HEK293 (cell line): ENCODE measurements around the gene PAK2.

ENCODE experiments used
- CTCF ChIA-PET: fragments of 350-600 bp; formaldehyde crosslinking; extraction: SDS; loops from one replicate; lab custom pipeline; 2021; ENCODE audit warnings: antibody characterized with exemption; lab: Yijun Ruan, JAX
- POLR2A ChIA-PET: fragments of 300-600 bp; formaldehyde crosslinking; extraction: SDS; loops from one replicate; lab custom pipeline; 2020; ENCODE audit warnings: antibody characterized with exemption, inconsistent platforms; lab: Yijun Ruan, JAX
- H3K27ac ChIP-seq: fragments of 200-500 bp; sonication (Bioruptor generic); 2 replicates; pipeline ENCODE4 v1.5.1; 2014; ENCODE audit warnings: low read depth, low read length, control low read depth, inconsistent platforms; ENCODE audit errors: extremely low read depth
- H3K36me3 ChIP-seq, 2 experiments: fragments of 200-500 bp in 1 of 2; sonication (Bioruptor generic) in 1 of 2; 1 replicate in 1 of 2; 2 replicates in 1 of 2; pipeline ENCODE4 v1.5.1; 2014 to 2017; ENCODE audit warnings: inconsistent platforms in 2 of 2, low read length in 2 of 2; ENCODE audit not compliant: control insufficient read depth in 2 of 2, insufficient read depth in 1 of 2
- H3K4me1 ChIP-seq: fragments of 200-500 bp; sonication (Bioruptor generic); 2 replicates; pipeline ENCODE4 v1.5.1; 2014; ENCODE audit warnings: mild to moderate bottlenecking, low read length, inconsistent platforms; ENCODE audit not compliant: control insufficient read depth, insufficient read depth
- H3K4me3 ChIP-seq: 2 replicates; pipeline ENCODE4 v1.5.1; 2011; ENCODE audit warnings: low read depth, mild to moderate bottlenecking, control low read depth, low read length, moderate library complexity
- H3K9me3 ChIP-seq: fragments of 200-500 bp; sonication (Bioruptor generic); 2 replicates; pipeline ENCODE4 v1.5.1; 2014; ENCODE audit warnings: low read depth, low read length, inconsistent platforms; ENCODE audit not compliant: control insufficient read depth, insufficient read depth
- GLIS1 ChIP-seq: fragments of 450-650 bp; formaldehyde crosslinking; IDR thresholded peaks from 2 replicates; pipeline ENCODE4 v1.5.1; 2016; ENCODE audit warnings: missing biosample characterization, missing genetic modification characterization
- IKZF3 ChIP-seq: fragments of 450-650 bp; IDR thresholded peaks from 2 replicates; pipeline ENCODE4 v1.5.0; 2018; ENCODE audit warnings: missing biosample characterization, mild to moderate bottlenecking, missing genetic modification characterization, moderate library complexity
- KLF1 ChIP-seq: fragments of 450-650 bp; formaldehyde crosslinking; IDR thresholded peaks from 2 replicates; pipeline ENCODE4 v1.5.1; 2016; ENCODE audit warnings: missing biosample characterization, missing genetic modification characterization
- KLF9 ChIP-seq: fragments of 450-650 bp; formaldehyde crosslinking; IDR thresholded peaks from 2 replicates; pipeline ENCODE4 v1.5.1; 2016; ENCODE audit warnings: missing biosample characterization, missing genetic modification characterization, low read depth
- OSR2 ChIP-seq: fragments of 450-650 bp; formaldehyde crosslinking; IDR thresholded peaks from 2 replicates; pipeline ENCODE4 v1.5.1; 2016; ENCODE audit warnings: missing biosample characterization, missing genetic modification characterization
- SP7 ChIP-seq: fragments of 450-650 bp; formaldehyde crosslinking; IDR thresholded peaks from 2 replicates; pipeline ENCODE4 v1.5.1; 2016; ENCODE audit warnings: missing biosample characterization, missing genetic modification characterization
- ZBTB17 ChIP-seq: fragments of 450-650 bp; formaldehyde crosslinking; IDR thresholded peaks from 2 replicates; pipeline ENCODE4 v1.5.1; 2016; ENCODE audit warnings: missing biosample characterization, missing genetic modification characterization
- ZEB2 ChIP-seq: fragments of 450-650 bp; formaldehyde crosslinking; IDR thresholded peaks from 2 replicates; pipeline ENCODE4 v1.5.1; 2016; ENCODE audit warnings: missing biosample characterization, missing genetic modification characterization
- ZFP41 ChIP-seq: fragments of 450-650 bp; formaldehyde crosslinking; IDR thresholded peaks from 2 replicates; pipeline ENCODE4 v1.5.1; 2016; ENCODE audit warnings: missing biosample characterization, missing genetic modification characterization, borderline replicate concordance
- ZFP69B ChIP-seq: fragments of 450-650 bp; formaldehyde crosslinking; IDR thresholded peaks from 2 replicates; pipeline ENCODE4 v1.5.1; 2016; ENCODE audit warnings: missing biosample characterization, missing genetic modification characterization
- ZNF223 ChIP-seq: fragments of 450-650 bp; formaldehyde crosslinking; IDR thresholded peaks from 2 replicates; pipeline ENCODE4 v1.5.1; 2016; ENCODE audit warnings: missing biosample characterization, missing genetic modification characterization
- ZNF26 ChIP-seq: fragments of 450-650 bp; formaldehyde crosslinking; IDR thresholded peaks from 2 replicates; pipeline ENCODE4 v1.5.1; 2016; ENCODE audit warnings: missing biosample characterization, missing genetic modification characterization
- ZNF341 ChIP-seq: fragments of 450-650 bp; formaldehyde crosslinking; IDR thresholded peaks from 2 replicates; pipeline ENCODE4; 2016; ENCODE audit warnings: low read depth, missing biosample characterization, missing genetic modification characterization
- ZNF37A ChIP-seq: fragments of 450-650 bp; IDR thresholded peaks from 2 replicates; pipeline ENCODE4 v1.5.1; 2018; ENCODE audit warnings: missing biosample characterization, missing genetic modification characterization
- ZNF510 ChIP-seq: fragments of 450-650 bp; formaldehyde crosslinking; IDR thresholded peaks from 2 replicates; pipeline ENCODE4 v1.5.1; 2018; ENCODE audit warnings: mild to moderate bottlenecking, missing genetic modification characterization, missing biosample characterization; ENCODE audit not compliant: insufficient replicate concordance
- ZNF558 ChIP-seq: fragments of 450-650 bp; formaldehyde crosslinking; IDR thresholded peaks from 2 replicates; pipeline ENCODE4 v1.5.1; 2016; ENCODE audit warnings: missing biosample characterization, missing genetic modification characterization
- ZNF600 ChIP-seq: fragments of 450-650 bp; formaldehyde crosslinking; IDR thresholded peaks from 2 replicates; pipeline ENCODE4 v1.5.1; 2016; ENCODE audit warnings: missing biosample characterization, missing genetic modification characterization
- ZNF660 ChIP-seq: fragments of 450-650 bp; IDR thresholded peaks from 2 replicates; pipeline ENCODE4 v1.5.1; 2018; ENCODE audit warnings: missing biosample characterization, mild to moderate bottlenecking, missing genetic modification characterization
- ZNF704 ChIP-seq: fragments of 450-650 bp; formaldehyde crosslinking; IDR thresholded peaks from 2 replicates; pipeline ENCODE4 v1.5.1; 2016; ENCODE audit warnings: missing biosample characterization, missing genetic modification characterization
- ZXDB ChIP-seq: fragments of 450-650 bp; formaldehyde crosslinking; IDR thresholded peaks from 2 replicates; pipeline ENCODE4 v1.5.1; 2016; ENCODE audit warnings: missing biosample characterization, missing genetic modification characterization
- TF ChIP-seq, protein P1 (sequence below): fragments of 450-650 bp; formaldehyde crosslinking; IDR thresholded peaks from 2 replicates; pipeline ENCODE4 v1.5.1; 2016; ENCODE audit warnings: missing biosample characterization, missing genetic modification characterization
- TF ChIP-seq, protein P2 (sequence below): fragments of 450-650 bp; formaldehyde crosslinking; IDR thresholded peaks from 2 replicates; pipeline ENCODE4 v1.5.1; 2016; ENCODE audit warnings: missing biosample characterization, missing genetic modification characterization
- TF ChIP-seq, protein P3 (sequence below): fragments of 450-650 bp; formaldehyde crosslinking; conservative IDR thresholded peaks from 2 replicates; pipeline ENCODE4 v1.5.1; 2016; ENCODE audit warnings: low read depth, missing biosample characterization, missing genetic modification characterization
- TF ChIP-seq, protein P4 (sequence below): sonication (generic); formaldehyde crosslinking; IDR thresholded peaks from 2 replicates; pipeline ENCODE4 v1.8.1; 2022; ENCODE audit warnings: mild to moderate bottlenecking, moderate library complexity, missing genetic modification reagents

The PAK2 gene

DNA sequence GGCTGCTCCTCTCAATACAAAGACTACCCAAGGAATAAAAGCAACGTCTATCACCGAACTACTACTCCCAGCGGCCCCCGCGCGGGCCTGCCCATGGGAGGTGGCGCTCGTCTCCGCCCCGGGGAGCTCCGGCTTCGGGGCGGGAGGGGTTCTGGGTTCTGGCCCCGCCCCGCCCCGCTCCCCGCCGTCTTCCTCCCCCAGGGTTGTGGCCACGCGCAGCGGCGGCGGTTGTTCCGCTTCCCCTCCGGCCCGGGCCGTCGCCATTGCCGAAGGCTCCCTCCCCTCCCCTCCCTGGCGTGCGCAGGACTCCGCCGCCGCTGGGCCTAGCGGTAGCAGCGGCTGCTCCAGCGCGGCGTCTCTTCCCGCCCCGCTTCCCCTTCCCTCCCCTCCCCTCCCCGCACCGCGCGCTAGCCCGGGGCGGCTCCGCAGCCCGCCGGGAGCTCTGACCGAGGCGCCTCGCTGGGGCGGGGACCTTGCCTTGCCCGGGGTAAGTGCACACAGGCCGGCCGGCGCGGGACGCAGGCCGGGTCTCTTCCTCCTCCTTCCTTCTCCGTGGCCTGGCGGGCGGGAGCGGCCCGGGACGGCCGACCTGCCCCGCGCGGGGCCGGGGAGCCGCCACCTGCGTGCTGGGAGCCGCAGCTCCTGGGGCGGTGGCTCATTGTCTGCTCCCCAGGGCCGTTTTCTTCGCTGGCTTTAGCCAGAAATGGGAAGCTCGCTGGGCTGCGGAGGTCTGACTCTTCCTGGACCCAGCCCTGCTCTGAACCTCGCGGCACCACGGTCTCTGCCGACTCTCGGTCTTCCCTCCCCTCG is at the start of gene PAK2:
TSS of gene PAK2 (plus strand) at position 187 of the 810 bp plus-strand sequence. CDS start 42,790 bp downstream, outside the sequence.
- Histone ChIP-seq H3K36me3 (peaks cover 0 to 8% of the 10 kb centered on the region in 2 experiments; a peak in 2 of 3 replicates), H3K4me1 (no peaks in the 10 kb centered on the region; the same call in 1 of the 2 replicates)
- TF ChIP-seq, protein P1, sequence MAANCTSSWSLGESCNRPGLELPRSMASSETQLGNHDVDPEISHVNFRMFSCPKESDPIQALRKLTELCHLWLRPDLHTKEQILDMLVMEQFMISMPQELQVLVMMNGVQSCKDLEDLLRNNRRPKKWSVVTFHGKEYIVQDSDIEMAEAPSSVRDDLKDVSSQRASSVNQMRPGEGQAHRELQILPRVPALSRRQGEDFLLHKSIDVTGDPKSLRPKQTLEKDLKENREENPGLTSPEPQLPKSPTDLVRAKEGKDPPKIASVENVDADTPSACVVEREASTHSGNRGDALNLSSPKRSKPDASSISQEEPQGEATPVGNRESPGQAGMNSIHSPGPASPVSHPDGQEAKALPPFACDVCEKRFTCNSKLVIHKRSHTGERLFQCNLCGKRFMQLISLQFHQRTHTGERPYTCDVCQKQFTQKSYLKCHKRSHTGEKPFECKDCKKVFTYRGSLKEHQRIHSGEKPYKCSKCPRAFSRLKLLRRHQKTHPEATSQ (tag by site-specific recombination), result no peak
- TF ChIP-seq ZNF341 (peak; percentile 94), ZNF600 (peak; percentile 74), ZNF26 (tag by site-specific recombination) (no peak), ZFP41 (tag by site-specific recombination) (no peak), GLIS1 (tag by site-specific recombination) (peak; percentile 81), KLF9 (tag by site-specific recombination) (peak; percentile 54; the same call in 1 of the 2 replicates), ZXDB (peak; percentile 18), ZNF37A (tag by site-specific recombination) (no peak), IKZF3 (tag by site-specific recombination) (0 out of 2 replicates have a peak, but pooled peaks have one; percentile 13), ZNF704 (tag by site-specific recombination) (peak; percentile 61; the same call in 1 of the 2 replicates), OSR2 (tag by site-specific recombination) (peak; percentile 50), ZNF223 (tag by site-specific recombination) (no peak), KLF1 (tag by site-specific recombination) (peak; percentile 53; the same call in 1 of the 2 replicates), ZBTB17 (tag by site-specific recombination) (no peak), SP7 (tag by site-specific recombination) (0 out of 2 replicates have a peak, but pooled peaks have one; percentile 36), ZNF558 (tag by site-specific recombination) (no peak), ZNF660 (tag by site-specific recombination) (peak; percentile 22; the same call in 1 of the 2 replicates), ZFP69B (tag by site-specific recombination) (peak; percentile 27; the same call in 1 of the 2 replicates), ZNF510 (tag by site-specific recombination) (no peak), ZEB2 (tag by site-specific recombination) (peak; percentile 81)
- TF ChIP-seq, protein P2, sequence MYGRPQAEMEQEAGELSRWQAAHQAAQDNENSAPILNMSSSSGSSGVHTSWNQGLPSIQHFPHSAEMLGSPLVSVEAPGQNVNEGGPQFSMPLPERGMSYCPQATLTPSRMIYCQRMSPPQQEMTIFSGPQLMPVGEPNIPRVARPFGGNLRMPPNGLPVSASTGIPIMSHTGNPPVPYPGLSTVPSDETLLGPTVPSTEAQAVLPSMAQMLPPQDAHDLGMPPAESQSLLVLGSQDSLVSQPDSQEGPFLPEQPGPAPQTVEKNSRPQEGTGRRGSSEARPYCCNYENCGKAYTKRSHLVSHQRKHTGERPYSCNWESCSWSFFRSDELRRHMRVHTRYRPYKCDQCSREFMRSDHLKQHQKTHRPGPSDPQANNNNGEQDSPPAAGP (tag by site-specific recombination), result peak; percentile 29; the same call in 1 of the 2 replicates
- TF ChIP-seq, protein P3, sequence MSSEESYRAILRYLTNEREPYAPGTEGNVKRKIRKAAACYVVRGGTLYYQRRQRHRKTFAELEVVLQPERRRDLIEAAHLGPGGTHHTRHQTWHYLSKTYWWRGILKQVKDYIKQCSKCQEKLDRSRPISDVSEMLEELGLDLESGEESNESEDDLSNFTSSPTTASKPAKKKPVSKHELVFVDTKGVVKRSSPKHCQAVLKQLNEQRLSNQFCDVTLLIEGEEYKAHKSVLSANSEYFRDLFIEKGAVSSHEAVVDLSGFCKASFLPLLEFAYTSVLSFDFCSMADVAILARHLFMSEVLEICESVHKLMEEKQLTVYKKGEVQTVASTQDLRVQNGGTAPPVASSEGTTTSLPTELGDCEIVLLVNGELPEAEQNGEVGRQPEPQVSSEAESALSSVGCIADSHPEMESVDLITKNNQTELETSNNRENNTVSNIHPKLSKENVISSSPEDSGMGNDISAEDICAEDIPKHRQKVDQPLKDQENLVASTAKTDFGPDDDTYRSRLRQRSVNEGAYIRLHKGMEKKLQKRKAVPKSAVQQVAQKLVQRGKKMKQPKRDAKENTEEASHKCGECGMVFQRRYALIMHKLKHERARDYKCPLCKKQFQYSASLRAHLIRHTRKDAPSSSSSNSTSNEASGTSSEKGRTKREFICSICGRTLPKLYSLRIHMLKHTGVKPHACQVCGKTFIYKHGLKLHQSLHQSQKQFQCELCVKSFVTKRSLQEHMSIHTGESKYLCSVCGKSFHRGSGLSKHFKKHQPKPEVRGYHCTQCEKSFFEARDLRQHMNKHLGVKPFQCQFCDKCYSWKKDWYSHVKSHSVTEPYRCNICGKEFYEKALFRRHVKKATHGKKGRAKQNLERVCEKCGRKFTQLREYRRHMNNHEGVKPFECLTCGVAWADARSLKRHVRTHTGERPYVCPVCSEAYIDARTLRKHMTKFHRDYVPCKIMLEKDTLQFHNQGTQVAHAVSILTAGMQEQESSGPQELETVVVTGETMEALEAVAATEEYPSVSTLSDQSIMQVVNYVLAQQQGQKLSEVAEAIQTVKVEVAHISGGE (tag by site-specific recombination), result peak; percentile 67
- TF ChIP-seq, protein P4, sequence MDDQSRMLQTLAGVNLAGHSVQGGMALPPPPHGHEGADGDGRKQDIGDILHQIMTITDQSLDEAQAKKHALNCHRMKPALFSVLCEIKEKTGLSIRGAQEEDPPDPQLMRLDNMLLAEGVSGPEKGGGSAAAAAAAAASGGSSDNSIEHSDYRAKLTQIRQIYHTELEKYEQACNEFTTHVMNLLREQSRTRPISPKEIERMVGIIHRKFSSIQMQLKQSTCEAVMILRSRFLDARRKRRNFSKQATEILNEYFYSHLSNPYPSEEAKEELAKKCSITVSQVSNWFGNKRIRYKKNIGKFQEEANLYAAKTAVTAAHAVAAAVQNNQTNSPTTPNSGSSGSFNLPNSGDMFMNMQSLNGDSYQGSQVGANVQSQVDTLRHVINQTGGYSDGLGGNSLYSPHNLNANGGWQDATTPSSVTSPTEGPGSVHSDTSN (CRISPR knock-in tag), result no peak

More for the DNA sequence above, at the start of gene PAK2:
- ChIA-PET CTCF (interaction anchor here (0.6 to 0.9 kb wide), 2 partner anchors 41 to 131 kb away, joined by 4 to 6 read pairs; no protein-coding TSS in a partner anchor), POLR2A (interaction anchor here (0.5 to 2.3 kb wide), 12 partner anchors 14 to 1217 kb away, joined by 3 to 21 read pairs (median 4); partner anchors contain the start of genes CEP19, FBXO45, NCBP2 and PIGX)
- peak within 1 kb of the TSS; percentile 74 for H3K4me3 ChIP-seq
- H3K9me3 ChIP-seq, result no peaks in the 10 kb centered on the region
- peak within 1 kb of the TSS; percentile 91 for H3K27ac ChIP-seq
